Stomach (tissue), 9 donors: ENCODE measurements around the gene ACP1. TPM values are rescaled to one million over a fixed set of nuclear protein-coding genes. Genes with fewer than 3 reads are reported as not detected.

Experiments used
- DNase-seq, 2 donors: peaks; one replicate each; pipeline versions ENCODE4 v3.0.0 to v3.0.0-alpha.2; 2013 to 2019
- H3K27ac ChIP-seq, 5 donors: fragments of 200-600 bp in 4 of 5; sonication (generic) in 4 of 5; one replicate each; pipeline ENCODE4 v1.5.1; 2013 to 2019; ENCODE audit warnings: mild to moderate bottlenecking in 1 of 5, moderate library complexity in 1 of 5
- H3K27me3 ChIP-seq, 3 donors: fragments of 200-600 bp; sonication (generic); one replicate each; pipeline ENCODE4 v1.5.1; 2017 to 2019; ENCODE audit warnings: mixed run types in 1 of 3
- H3K36me3 ChIP-seq, 4 donors: fragments of 200-600 bp; sonication (generic); 1 replicate in 3 of 4; 2 replicates in 1 of 4; pipeline ENCODE4 v1.5.1; 2016 to 2019
- H3K4me1 ChIP-seq, 4 donors: fragments of 200-600 bp; sonication (generic); one replicate each; pipeline ENCODE4 v1.5.1; 2016 to 2019
- H3K4me3 ChIP-seq, 4 donors: fragments of 200-600 bp; sonication (generic) in 3 of 4; one replicate each; pipeline ENCODE4 v1.5.1; 2016 to 2019; ENCODE audit warnings: mild to moderate bottlenecking in 1 of 4
- H3K9me3 ChIP-seq, 4 donors: fragments of 200-600 bp; sonication (generic); one replicate each; pipeline ENCODE4 v1.5.1; 2016 to 2019
- EP300 ChIP-seq: sonication (generic); formaldehyde crosslinking; IDR thresholded peaks from one replicate; pipeline ENCODE4 v1.6.1; 2017; ENCODE audit warnings: antibody characterized with exemption
- POLR2A ChIP-seq, 4 donors: fragments of 450-650 bp; IDR thresholded peaks; one replicate each; pipeline ENCODE4 v1.6.1; 2016; ENCODE audit warnings: antibody characterized with exemption in 4 of 4, control low read depth in 2 of 4, mild to moderate bottlenecking in 1 of 4, moderate library complexity in 1 of 4
- POLR2AphosphoS5 ChIP-seq, 3 donors: sonication (generic); formaldehyde crosslinking; IDR thresholded peaks; one replicate each; pipeline ENCODE4 v1.6.1; 2016; ENCODE audit warnings: antibody characterized with exemption in 3 of 3
- WGBS, 5 donors: extraction: QIAGEN DNeasy Blood & Tissue Kit in 3 of 5; methylation state at CpG; one replicate each; pipeline versions ENCODE4 v1.1.5 to v1.1.7; 2013 to 2018; 5-methylcytosine and 5-hydroxymethylcytosine counted together
- intact Hi-C: fragments of 100-400 bp; cut with DNase I; formaldehyde crosslinking; loops from one replicate; pipeline ENCODE4 v1.15.1; 2023; ENCODE audit warnings: low total_unique reads
- polyA plus RNA-seq, 3 donors: library from polyadenylated mRNA; stranded (reverse); fragments of 200-250 nt; gene quantifications; one replicate each; pipeline ENCODE4 v1.2.3, GENCODE V29; 2013
- total RNA-seq, 5 donors: library from RNA; depleted of rRNA; stranded (reverse); fragments of >200 nt; gene quantifications; one replicate each; pipeline versions ENCODE4 v1.1.0 to v1.2.3, GENCODE V29; 2014 to 2016
- TF ChIP-seq, protein P1 (sequence below), 7 experiments: fragments of 450-650 bp in 4 of 7; fragments of 200-600 bp in 3 of 7; sonication (generic) in 3 of 7; IDR thresholded peaks; one replicate each; pipeline ENCODE4 v1.5.1; 2016 to 2019; ENCODE audit warnings: antibody characterized with exemption in 7 of 7, control low read depth in 2 of 7, mild to moderate bottlenecking in 1 of 7
- donor health status: healthy with polysubstance abuse.
- donor health status: Bipolar disorder and iron deficiency.
- donor health status: healthy.

ACP1 gene
- total and polyA plus RNA-seq, 8 donors: 21.1 to 183 (median 87.5) TPM

DNA sequence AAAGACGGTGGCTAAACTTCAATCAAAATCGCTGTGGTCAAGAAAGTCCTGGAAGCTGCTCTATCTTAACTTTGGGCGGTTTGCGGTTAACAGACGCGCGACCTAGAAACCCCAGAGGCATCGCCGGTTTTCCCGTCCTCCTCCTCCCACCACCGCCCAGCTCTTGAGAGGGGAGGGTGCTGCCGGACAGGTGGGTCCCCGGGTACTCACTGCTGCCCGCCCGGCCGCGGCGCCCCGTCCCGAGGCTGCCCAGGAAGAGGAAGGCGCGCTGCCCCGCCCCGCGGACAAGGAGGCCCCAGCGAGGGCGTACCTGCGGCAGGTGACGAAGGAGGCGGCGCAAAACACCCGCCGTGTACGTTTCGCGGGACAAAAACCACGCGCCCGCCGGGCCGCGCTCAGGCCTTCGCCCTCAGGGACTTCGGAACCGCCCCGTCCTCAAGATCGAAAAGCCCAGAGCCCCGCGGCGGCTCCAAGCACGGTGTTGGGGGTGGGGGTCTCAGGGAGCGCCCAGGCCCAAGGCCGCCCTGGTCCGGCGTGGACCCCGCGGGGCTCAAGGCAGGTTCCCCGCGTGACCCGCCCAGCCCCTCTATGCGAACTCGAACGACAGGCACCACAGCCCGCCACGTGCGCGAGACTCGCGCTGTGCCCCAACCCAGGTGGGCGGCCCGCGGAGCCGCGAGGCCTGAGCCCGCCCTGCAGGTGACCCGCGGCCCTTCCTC is 814 bp upstream of the ACP1 start, which contains the start of gene SH3YL1:
Gene SH3YL1 (minus strand): TSS at position 259 of the 719 bp plus-strand sequence. CDS start 48 bp downstream, at position 211.
- Histone ChIP-seq H3K9me3 (no peaks in the 10 kb centered on the region), H3K27me3 (no peaks in the 10 kb centered on the region), H3K4me1 (peaks cover 39 to 72% (median 65%) of the 10 kb centered on the region in 4 donors), H3K27ac (peak within 1 kb of the TSS; percentile 92 to 97 (median 95)), H3K36me3 (peaks cover 0 to 6% (median 0%) of the 10 kb centered on the region in 4 donors), H3K4me3 (peak within 1 kb of the TSS; percentile 61 to 93 (median 78))
- WGBS, 5 donors: 0 to 2% (median 0%) methylated on average over 15 to 77 of the region's 77 CpGs
- peak; percentile 87 to 91 for DNase-seq
- TF ChIP-seq EP300: no peak
- TF ChIP-seq POLR2AphosphoS5 (IDR thresholded peaks at IDR 0.05): peak in 2 of 3 donors; percentile 77 to 79
- TF ChIP-seq POLR2A (IDR thresholded peaks at IDR 0.05): peak in 2 of 4 donors; percentile 8 to 79
- intact Hi-C loops: no loop called here

DNA sequence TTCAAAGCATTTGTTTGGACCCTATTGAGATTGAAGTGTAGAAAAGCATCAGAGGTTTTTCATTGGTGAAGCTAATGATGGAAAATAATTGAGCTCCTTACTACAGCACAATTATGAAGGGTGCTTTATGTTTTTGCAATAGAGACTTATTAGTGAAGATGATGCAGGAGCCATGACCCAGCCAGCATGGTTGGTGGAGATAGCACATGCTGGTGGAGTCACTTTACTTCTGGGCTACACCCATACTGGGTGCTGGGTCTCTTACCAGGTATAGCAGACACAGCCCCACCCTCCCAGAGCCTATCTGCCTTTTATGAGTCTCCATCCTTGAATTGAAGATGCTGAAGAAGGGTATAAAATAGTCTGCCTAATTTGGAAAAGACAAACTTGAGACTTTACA is 3.6 kb downstream of the ACP1 start:
- TF ChIP-seq EP300 (no peak), POLR2A (IDR thresholded peaks at IDR 0.05) (no peak), POLR2AphosphoS5 (IDR thresholded peaks at IDR 0.05) (no peak)
- TF ChIP-seq, protein P1, sequence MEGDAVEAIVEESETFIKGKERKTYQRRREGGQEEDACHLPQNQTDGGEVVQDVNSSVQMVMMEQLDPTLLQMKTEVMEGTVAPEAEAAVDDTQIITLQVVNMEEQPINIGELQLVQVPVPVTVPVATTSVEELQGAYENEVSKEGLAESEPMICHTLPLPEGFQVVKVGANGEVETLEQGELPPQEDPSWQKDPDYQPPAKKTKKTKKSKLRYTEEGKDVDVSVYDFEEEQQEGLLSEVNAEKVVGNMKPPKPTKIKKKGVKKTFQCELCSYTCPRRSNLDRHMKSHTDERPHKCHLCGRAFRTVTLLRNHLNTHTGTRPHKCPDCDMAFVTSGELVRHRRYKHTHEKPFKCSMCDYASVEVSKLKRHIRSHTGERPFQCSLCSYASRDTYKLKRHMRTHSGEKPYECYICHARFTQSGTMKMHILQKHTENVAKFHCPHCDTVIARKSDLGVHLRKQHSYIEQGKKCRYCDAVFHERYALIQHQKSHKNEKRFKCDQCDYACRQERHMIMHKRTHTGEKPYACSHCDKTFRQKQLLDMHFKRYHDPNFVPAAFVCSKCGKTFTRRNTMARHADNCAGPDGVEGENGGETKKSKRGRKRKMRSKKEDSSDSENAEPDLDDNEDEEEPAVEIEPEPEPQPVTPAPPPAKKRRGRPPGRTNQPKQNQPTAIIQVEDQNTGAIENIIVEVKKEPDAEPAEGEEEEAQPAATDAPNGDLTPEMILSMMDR (IDR thresholded peaks at IDR 0.05): no peak
- Histone ChIP-seq H3K27ac (no peak overlapping the region), H3K27me3 (no peaks in the 10 kb centered on the region), H3K4me1 (peaks cover 21 to 81% (median 57%) of the 10 kb centered on the region in 4 donors), H3K4me3 (no peak overlapping the region), H3K36me3 (peaks cover 0 to 25% (median 16%) of the 10 kb centered on the region in 4 donors), H3K9me3 (no peaks in the 10 kb centered on the region)
- DNase-seq: no peak
- intact Hi-C loops: no loop called here

DNA sequence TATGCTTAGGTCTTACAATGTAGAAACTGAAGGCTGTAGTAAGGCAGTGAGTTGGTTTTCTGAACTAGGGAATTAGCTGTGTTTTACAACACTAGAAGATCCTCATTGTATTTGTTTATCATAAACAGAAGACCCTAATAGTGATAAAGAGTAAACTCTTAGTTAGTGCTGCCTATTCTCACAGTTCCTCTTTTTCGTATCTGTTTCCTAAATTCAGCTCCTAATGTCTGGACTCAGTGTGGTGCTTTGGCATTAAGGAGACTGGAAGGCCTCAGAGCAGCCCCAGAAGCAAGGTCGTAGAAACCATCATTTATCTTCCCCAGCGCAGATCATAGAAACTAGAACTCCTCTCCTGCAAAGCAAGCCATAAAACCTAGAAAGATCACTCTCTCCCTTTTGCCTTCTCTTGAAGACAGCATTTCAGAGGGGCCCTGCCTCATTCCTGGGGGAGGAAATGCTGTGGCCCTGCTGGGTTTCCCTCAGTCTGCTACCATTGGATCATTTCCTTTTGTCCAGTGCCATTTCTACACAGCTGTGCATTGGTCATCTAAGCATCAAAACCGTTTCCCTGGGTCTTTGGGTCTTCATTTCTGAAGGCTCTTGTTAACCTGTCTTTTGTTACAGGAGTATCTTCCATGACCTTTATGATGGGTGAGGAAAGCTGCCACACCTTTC is 4.7 kb downstream of the ACP1 start:
- Histone ChIP-seq H3K4me3 (no peak overlapping the region), H3K9me3 (no peaks in the 10 kb centered on the region), H3K4me1 (peaks cover 17 to 74% (median 50%) of the 10 kb centered on the region in 4 donors), H3K27me3 (no peaks in the 10 kb centered on the region), H3K36me3 (peaks cover 0 to 35% (median 22%) of the 10 kb centered on the region in 4 donors), H3K27ac (no peak overlapping the region)
- no peak for DNase-seq
- intact Hi-C loops: no loop called here
- 55 to 70% (median 59%) methylated on average over 4 of the region's 4 CpGs for whole genome bisulfite sequencing, 5 donors
- TF ChIP-seq POLR2A (IDR thresholded peaks at IDR 0.05) (no peak), EP300 (no peak), POLR2AphosphoS5 (IDR thresholded peaks at IDR 0.05) (no peak)
- TF ChIP-seq, protein P1 (IDR thresholded peaks at IDR 0.05): no peak

DNA sequence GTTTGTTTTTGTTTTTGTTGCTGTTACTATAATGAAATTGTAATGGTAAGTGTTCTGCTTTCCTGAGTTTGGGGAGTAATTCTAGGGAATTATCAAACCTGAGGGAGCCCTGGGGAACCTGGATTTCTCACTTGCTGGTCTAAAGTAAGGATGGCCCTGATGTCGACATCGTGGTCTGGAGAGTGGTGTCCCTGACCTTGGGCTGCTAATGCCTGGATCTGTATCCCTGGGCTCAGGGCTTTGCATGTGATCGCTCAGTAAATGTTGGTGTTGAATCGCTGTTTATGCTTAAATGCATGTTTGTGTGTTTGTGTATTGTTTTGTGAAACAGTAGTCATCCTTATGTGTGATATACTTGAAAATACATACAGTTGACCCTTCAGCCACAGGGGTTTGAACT is 6.1 kb downstream of the ACP1 start:
- Histone ChIP-seq H3K27ac (no peak overlapping the region), H3K4me1 (peaks cover 12 to 66% (median 43%) of the 10 kb centered on the region in 4 donors), H3K27me3 (no peaks in the 10 kb centered on the region), H3K9me3 (no peaks in the 10 kb centered on the region), H3K36me3 (peaks cover 0 to 46% (median 32%) of the 10 kb centered on the region in 4 donors), H3K4me3 (no peak overlapping the region)
- 95 to 98% (median 96%) methylated on average over 4 of the region's 4 CpGs for WGBS, 5 donors
- intact Hi-C loops: no loop called here
- no peak for TF ChIP-seq POLR2A (IDR thresholded peaks at IDR 0.05)
- no peak for TF ChIP-seq POLR2AphosphoS5 (IDR thresholded peaks at IDR 0.05)
- TF ChIP-seq EP300: no peak
- TF ChIP-seq, protein P1 (IDR thresholded peaks at IDR 0.05): no peak
- no peak for DNase-seq
